ENCODE results near the gene PTPN5.
"Not testable (repeated sequence)": the region's sequence is repeated elsewhere in the genome, so short reads cannot be mapped to it uniquely, and the experiment has no call there.

PTPN5 gene

DNA sequence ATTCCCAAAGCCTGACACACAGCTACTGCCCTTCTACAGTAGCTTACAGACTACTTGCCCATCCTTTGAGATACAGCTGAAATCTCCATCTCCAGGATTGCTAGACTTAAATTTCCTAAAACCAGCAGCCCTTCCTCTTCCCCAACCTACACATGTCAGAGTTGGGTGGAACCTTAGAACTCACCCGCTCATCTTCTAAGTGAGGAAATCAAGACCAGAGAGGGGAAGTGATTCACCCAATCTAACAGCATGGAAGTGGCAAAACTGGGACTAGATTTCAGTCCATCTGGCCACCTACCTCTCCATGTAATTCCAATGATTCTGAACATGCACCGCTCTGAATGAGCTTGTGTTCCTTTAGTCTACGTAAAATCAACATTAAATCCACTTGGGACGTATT is 94.0 kb downstream of the PTPN5 start:
- POLR2A ChIA-PET, result no interaction called here
- no peak for DNase-seq (ENCODE audit: low read depth, low spot score)
- no peak for TF ChIP-seq CTCF (IDR thresholded peaks at IDR 0.05; ENCODE audit: insufficient read depth, low read length, missing control alignments)
- H3K4me3 ChIP-seq (ENCODE audit: low read depth, low read length), result no peak overlapping the region
- CTCF ChIA-PET, result interaction anchor here (1.6 to 4.3 kb wide), 3 partner anchors 8 to 34 kb away, joined by 3 to 18 read pairs (median 7); no protein-coding TSS in a partner anchor

GRCh38 chr11:18696638-18697225 is 94.9 kb downstream of the PTPN5 start:
- CTCF ChIA-PET, result interaction anchor here (1.1 to 4.3 kb wide), 4 partner anchors 9 to 35 kb away, joined by 3 to 18 read pairs (median 5); no protein-coding TSS in a partner anchor
- no peak overlapping the region for H3K4me3 ChIP-seq (ENCODE audit: low read depth, low read length)
- DNase-seq (ENCODE audit: low read depth, low spot score), result peak; percentile 34
- POLR2A ChIA-PET, result no interaction called here
- no peak for TF ChIP-seq CTCF (IDR thresholded peaks at IDR 0.05; ENCODE audit: insufficient read depth, low read length, missing control alignments)

GRCh38 chr11:18692941-18693760 is 98.4 kb downstream of the PTPN5 start:
- ChIA-PET CTCF (no interaction called here), POLR2A (no interaction called here)
- H3K4me3 ChIP-seq (ENCODE audit: low read depth, low read length), result no peak overlapping the region
- no peak for TF ChIP-seq CTCF (IDR thresholded peaks at IDR 0.05; ENCODE audit: insufficient read depth, low read length, missing control alignments)
- no peak for DNase-seq (ENCODE audit: low read depth, low spot score)

DNA sequence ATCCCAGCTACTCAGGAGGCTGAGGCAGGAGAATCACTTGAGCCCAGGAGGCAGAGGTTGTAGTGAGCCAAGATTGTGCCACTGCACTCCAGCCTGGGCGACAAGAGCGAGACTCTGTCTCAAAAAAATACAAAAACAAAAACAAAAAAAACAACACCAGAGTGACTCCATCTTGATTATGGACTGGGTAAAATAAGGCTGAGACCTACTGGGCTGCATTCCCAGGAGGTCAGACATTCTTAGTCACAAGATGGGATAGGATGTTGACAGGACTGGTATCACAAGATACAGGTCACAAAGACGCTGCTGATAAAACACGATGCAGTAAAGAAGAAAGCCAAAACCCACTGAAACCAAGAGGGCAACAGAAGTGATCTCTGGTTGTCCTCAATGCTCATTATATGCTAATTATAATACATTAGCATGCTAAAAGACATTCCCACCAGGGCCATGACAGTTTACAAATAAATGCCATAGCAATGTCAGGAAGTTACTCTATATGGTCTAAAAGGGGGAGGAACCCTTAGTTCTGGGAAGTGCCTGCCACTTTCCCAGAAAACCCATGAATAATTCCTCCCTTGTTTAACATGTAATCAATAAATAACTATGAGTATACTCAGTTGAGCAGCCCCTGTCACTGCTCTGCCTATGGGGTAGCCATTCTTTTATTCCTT is 100.0 kb downstream of the PTPN5 start:
- POLR2A ChIA-PET; H3K4me3 ChIP-seq (ENCODE audit: low read depth, low read length); CTCF ChIA-PET; DNase-seq (ENCODE audit: low read depth, low spot score): not testable (repeated sequence)

DNA sequence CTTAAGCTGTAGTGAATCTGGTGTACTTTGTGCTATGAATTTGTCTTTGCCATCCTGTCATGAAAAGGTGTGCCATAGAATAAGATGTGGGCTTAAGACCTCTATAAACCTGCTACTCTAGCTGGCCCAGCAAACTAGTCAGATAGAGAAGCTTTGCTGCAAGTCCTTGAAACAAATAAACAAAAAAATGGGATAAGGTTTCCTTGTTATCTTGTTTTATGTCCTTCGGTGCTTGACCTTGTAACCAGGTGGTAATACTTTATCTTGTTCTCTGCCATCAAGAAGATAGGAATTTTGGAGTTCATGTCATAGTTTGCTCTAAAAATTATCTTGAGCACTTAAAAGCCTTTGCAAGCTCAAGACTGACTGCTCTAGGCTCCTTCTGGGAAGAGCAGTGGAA is 107.3 kb downstream of the PTPN5 start:
- TF ChIP-seq CTCF (IDR thresholded peaks at IDR 0.05; ENCODE audit: insufficient read depth, low read length, missing control alignments), result no peak
- POLR2A ChIA-PET, result no interaction called here
- CTCF ChIA-PET, result interaction anchor here (0.9 to 1.4 kb wide), 3 partner anchors 33 to 46 kb away, joined by 3 read pairs; no protein-coding TSS in a partner anchor

DNA sequence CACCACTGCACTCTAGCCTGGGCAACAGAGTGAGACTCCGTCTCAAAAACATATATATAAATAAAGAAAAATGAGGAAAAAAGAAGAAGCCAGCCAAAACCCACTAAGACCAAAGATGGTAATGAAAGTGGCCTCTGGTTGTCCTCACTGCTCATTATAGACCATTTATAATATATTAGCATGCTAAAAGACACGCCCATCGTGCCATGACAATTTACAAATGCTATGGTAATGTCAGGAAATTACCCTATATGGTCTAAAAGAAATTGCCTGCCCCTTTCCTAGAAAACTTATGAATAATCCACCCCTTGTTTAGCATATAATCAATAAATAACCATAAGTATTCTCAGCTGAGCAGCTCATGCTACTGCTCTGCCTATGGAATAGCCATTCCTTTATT is 109.1 kb downstream of the PTPN5 start:
- no peak overlapping the region for H3K4me3 ChIP-seq (ENCODE audit: low read depth, low read length)
- CTCF ChIA-PET, result no interaction called here
- no peak for DNase-seq (ENCODE audit: low read depth, low spot score)
- TF ChIP-seq CTCF (IDR thresholded peaks at IDR 0.05; ENCODE audit: insufficient read depth, low read length, missing control alignments), result no peak
- POLR2A ChIA-PET, result no interaction called here

More for the DNA sequence above, 107.3 kb downstream of the PTPN5 start:
- no peak for DNase-seq (ENCODE audit: low read depth, low spot score)
- H3K4me3 ChIP-seq (ENCODE audit: low read depth, low read length), result no peak overlapping the region

DNA sequence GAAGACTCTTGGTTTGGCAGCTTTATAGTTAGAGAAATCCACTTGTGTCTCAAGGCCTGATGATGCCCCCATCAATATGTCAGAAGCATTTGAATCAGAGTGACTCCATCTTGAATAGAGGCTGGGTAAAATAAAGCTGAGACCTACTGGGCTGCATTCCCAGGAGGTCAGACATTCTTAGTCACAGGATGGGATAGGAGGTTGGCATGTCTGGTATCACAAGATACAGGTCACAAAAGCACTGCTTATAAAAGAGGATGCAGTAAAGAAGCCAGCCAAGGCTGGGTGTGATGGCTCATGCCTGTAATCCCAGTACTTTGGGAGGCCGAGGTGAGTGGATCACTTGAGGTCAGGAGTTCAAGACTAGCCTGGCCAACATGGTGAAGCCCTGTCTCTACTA is 109.6 kb downstream of the PTPN5 start:
- CTCF ChIA-PET; DNase-seq (ENCODE audit: low read depth, low spot score); H3K4me3 ChIP-seq (ENCODE audit: low read depth, low read length); POLR2A ChIA-PET: not testable (repeated sequence)

Data from AG04449 (cell line).